CD4-positive, alpha-beta T cell treated with Interleukin-15 for 4 hours (primary cell): Measurements from ENCODE around the gene KLF2.
"Not testable (repeated sequence)": the region's sequence is repeated elsewhere in the genome, so short reads cannot be mapped to it uniquely, and the experiment has no call there.

ENCODE experiments used
- DNase-seq: peaks from one replicate; pipeline ENCODE4 v3.0.0-alpha.2; 2020; ENCODE audit warnings: low spot score

The KLF2 gene

GRCh38 chr19:16337809-16338469 is 13.3 kb downstream of the KLF2 start:
- DNase-seq: no peak

- DNase-seq: peak; percentile 59
These were observed 14.1 kb downstream of the KLF2 start for GRCh38 chr19:16338470-16339360.

- no peak for DNase-seq
These were observed 14.7 kb downstream of the KLF2 start for GRCh38 chr19:16339361-16339725.

- DNase-seq: no peak
These were observed 15.5 kb downstream of the KLF2 start for GRCh38 chr19:16340092-16340491.

GRCh38 chr19:16340654-16341053 is 16.0 kb downstream of the KLF2 start:
- DNase-seq: no peak

- peak; percentile 41 for DNase-seq
These were observed 17.5 kb downstream of the KLF2 start for GRCh38 chr19:16342002-16342715.

GRCh38 chr19:16343156-16343555 is 18.5 kb downstream of the KLF2 start:
- peak; percentile 18 for DNase-seq

GRCh38 chr19:16345457-16345856 is 20.8 kb downstream of the KLF2 start:
- no peak for DNase-seq

GRCh38 chr19:16347099-16347498 is 22.5 kb downstream of the KLF2 start:
- not testable (repeated sequence) for DNase-seq

GRCh38 chr19:16347706-16348105 is 23.1 kb downstream of the KLF2 start:
- DNase-seq: no peak

- DNase-seq: no peak
These were observed 25.0 kb downstream of the KLF2 start for GRCh38 chr19:16349551-16350152.

- DNase-seq: peak; percentile 74
These were observed 26.6 kb downstream of the KLF2 start for GRCh38 chr19:16351133-16351809.

GRCh38 chr19:16355293-16356043 is 30.8 kb downstream of the KLF2 start:
- DNase-seq: no peak

- DNase-seq: no peak
These were observed 33.8 kb downstream of the KLF2 start for GRCh38 chr19:16358456-16358855.

- DNase-seq: no peak
These were observed 34.4 kb downstream of the KLF2 start for GRCh38 chr19:16359074-16359473.

- DNase-seq: peak; percentile 40
These were observed 35.3 kb downstream of the KLF2 start for GRCh38 chr19:16359964-16360363.

- DNase-seq: peak; percentile 49
These were observed 36.1 kb downstream of the KLF2 start for GRCh38 chr19:16360738-16361137.

GRCh38 chr19:16361254-16361653 is 36.6 kb downstream of the KLF2 start:
- DNase-seq: no peak

GRCh38 chr19:16361926-16362325 is 37.3 kb downstream of the KLF2 start:
- no peak for DNase-seq

GRCh38 chr19:16363133-16363851 is 38.7 kb downstream of the KLF2 start:
- no peak for DNase-seq
